Upper lobe of left lung (tissue), 6 donors: Measurements from ENCODE around the gene CAMKK2. TPM values are rescaled to one million over a fixed set of nuclear protein-coding genes. Genes with fewer than 3 reads are reported as not detected.

Experiments used
- ATAC-seq, 2 donors: fragments of 200-7000 bp; cut with Tn5 transposase; one replicate each; pipeline ENCODE4 v1.9.1; 2022; ENCODE audit warnings: mild to moderate bottlenecking in 2 of 2, moderate library complexity in 2 of 2; ENCODE audit not compliant: low FRiP score in 2 of 2
- DNase-seq, 2 donors: peaks; one replicate each; pipeline ENCODE4 v3.0.0-alpha.2; 2019 to 2020
- H3K27ac ChIP-seq, 4 donors: fragments of 200-600 bp; sonication (generic); one replicate each; pipeline ENCODE4 v1.5.1; 2016 to 2019
- H3K27me3 ChIP-seq, 4 donors: fragments of 200-600 bp; sonication (generic); one replicate each; pipeline ENCODE4 v1.5.1; 2017 to 2019
- H3K36me3 ChIP-seq, 4 donors: fragments of 200-600 bp; sonication (generic); one replicate each; pipeline ENCODE4 v1.5.1; 2016 to 2019
- H3K4me1 ChIP-seq, 4 donors: fragments of 200-600 bp; sonication (generic); one replicate each; pipeline ENCODE4 v1.5.1; 2018 to 2019
- H3K4me3 ChIP-seq, 4 donors: fragments of 200-600 bp; sonication (generic); one replicate each; pipeline ENCODE4 v1.5.1; 2017 to 2019; ENCODE audit warnings: mild to moderate bottlenecking in 2 of 4, moderate library complexity in 1 of 4
- H3K9me3 ChIP-seq, 4 donors: fragments of 200-600 bp; sonication (generic); one replicate each; pipeline ENCODE4 v1.5.1; 2018 to 2019
- CTCF ChIP-seq, 6 experiments: fragments of 450-650 bp in 4 of 6; fragments of 200-600 bp in 2 of 6; sonication (generic) in 2 of 6; IDR thresholded peaks; one replicate each; pipeline ENCODE4 v1.5.1; 2016 to 2019; ENCODE audit warnings: antibody characterized with exemption in 6 of 6
- EP300 ChIP-seq, 4 donors: sonication (generic); formaldehyde crosslinking; IDR thresholded peaks; one replicate each; pipeline ENCODE4 v1.5.1; 2017; ENCODE audit warnings: antibody characterized with exemption in 4 of 4, control low read depth in 2 of 4
- POLR2A ChIP-seq, 4 donors: fragments of 450-650 bp; IDR thresholded peaks; one replicate each; pipeline ENCODE4 v1.5.1; 2016 to 2017; ENCODE audit warnings: antibody characterized with exemption in 4 of 4, mild to moderate bottlenecking in 2 of 4
- POLR2AphosphoS5 ChIP-seq, 2 donors: sonication (generic); formaldehyde crosslinking; IDR thresholded peaks; one replicate each; pipeline ENCODE4 v1.5.1; 2017; ENCODE audit warnings: antibody characterized with exemption in 2 of 2
- WGBS, 2 donors: methylation state at CpG; one replicate each; pipeline ENCODE4 v1.1.5; 2017 to 2018; 5-methylcytosine and 5-hydroxymethylcytosine counted together
- total RNA-seq, 6 donors: library from RNA; depleted of rRNA in 4 of 6; stranded (reverse); fragments of >200 nt in 4 of 6; gene quantifications; one replicate each; pipeline versions ENCODE4 v1.1.0 to v1.2.1, GENCODE V29; 2016 to 2021
- donor health status: DM: no; HTN: no; CAD: no; lungs with moderate emphysema.
- donor health status: DM: no; HTN: yes; CAD: no; lungs with severe emphysema.

The CAMKK2 gene
- total RNA-seq, 6 donors from 2014 or later = 27.7 to 63.9 (median 41.7) TPM

GRCh38 chr12:121246893-121247557 is 49.5 kb downstream of the CAMKK2 start:
- TF ChIP-seq EP300 (IDR thresholded peaks at IDR 0.05) = no peak
- no peak for TF ChIP-seq CTCF (IDR thresholded peaks at IDR 0.05)
- TF ChIP-seq POLR2AphosphoS5 (IDR thresholded peaks at IDR 0.05) = no peak
- no peak for TF ChIP-seq POLR2A (IDR thresholded peaks at IDR 0.05)
- Histone ChIP-seq H3K4me1 (no peaks in the 10 kb centered on the region), H3K27ac (no peak overlapping the region), H3K4me3 (no peak overlapping the region), H3K27me3 (no peaks in the 10 kb centered on the region), H3K36me3 (peaks cover 10 to 90% (median 71%) of the 10 kb centered on the region in 4 donors), H3K9me3 (no peaks in the 10 kb centered on the region)
- ATAC-seq = no peak
- WGBS, 2 donors = 92 to 95% methylated on average over 16 of the region's 16 CpGs
- no peak for DNase-seq

- TF ChIP-seq POLR2A (IDR thresholded peaks at IDR 0.05) (no peak), EP300 (IDR thresholded peaks at IDR 0.05) (no peak), POLR2AphosphoS5 (IDR thresholded peaks at IDR 0.05) (no peak), CTCF (IDR thresholded peaks at IDR 0.05) (no peak)
- H3K4me1 ChIP-seq = peaks cover 0 to 5% (median 1%) of the 10 kb centered on the region in 4 donors
- peaks cover 10 to 88% (median 63%) of the 10 kb centered on the region in 4 donors for H3K36me3 ChIP-seq
- H3K27ac ChIP-seq = no peak overlapping the region
- H3K4me3 ChIP-seq = no peak overlapping the region
- 97 to 98% methylated on average over 7 of the region's 7 CpGs for WGBS, 2 donors
- H3K9me3 ChIP-seq = no peaks in the 10 kb centered on the region
- no peak for DNase-seq
- no peak for ATAC-seq
- no peaks in the 10 kb centered on the region for H3K27me3 ChIP-seq
Measured at GRCh38 chr12:121245951-121246350, 50.6 kb downstream of the CAMKK2 start.

- no peaks in the 10 kb centered on the region for H3K9me3 ChIP-seq
- H3K27ac ChIP-seq = no peak overlapping the region
- ATAC-seq = no peak
- H3K4me1 ChIP-seq = peaks cover 2 to 11% (median 8%) of the 10 kb centered on the region in 4 donors
- H3K27me3 ChIP-seq = no peaks in the 10 kb centered on the region
- TF ChIP-seq EP300 (IDR thresholded peaks at IDR 0.05) = no peak
- no peak for TF ChIP-seq POLR2AphosphoS5 (IDR thresholded peaks at IDR 0.05)
- TF ChIP-seq CTCF (IDR thresholded peaks at IDR 0.05) = no peak
- TF ChIP-seq POLR2A (IDR thresholded peaks at IDR 0.05) = no peak
- 94 to 96% methylated on average over 8 to 14 of the region's 14 CpGs for WGBS, 2 donors
- no peak for DNase-seq
- no peak overlapping the region for H3K4me3 ChIP-seq
- H3K36me3 ChIP-seq = peaks cover 4 to 80% (median 54%) of the 10 kb centered on the region in 4 donors
Measured at GRCh38 chr12:121245031-121245430, 51.5 kb downstream of the CAMKK2 start.

GRCh38 chr12:121241156-121241970 is 55.1 kb downstream of the CAMKK2 start:
- Histone ChIP-seq H3K4me3 (peak overlapping the region in 3 of 4 donors; percentile 4 to 30 (median 29)), H3K4me1 (peaks cover 12 to 26% (median 21%) of the 10 kb centered on the region in 4 donors), H3K27me3 (no peaks in the 10 kb centered on the region), H3K9me3 (no peaks in the 10 kb centered on the region), H3K27ac (peak overlapping the region in 3 of 4 donors; percentile 11 to 69 (median 42)), H3K36me3 (peaks cover 0 to 66% (median 32%) of the 10 kb centered on the region in 4 donors)
- DNase-seq = no peak
- 86 to 88% methylated on average over 15 of the region's 17 CpGs for WGBS, 2 donors
- ATAC-seq = no peak
- TF ChIP-seq EP300 (IDR thresholded peaks at IDR 0.05) = no peak
- no peak for TF ChIP-seq POLR2AphosphoS5 (IDR thresholded peaks at IDR 0.05)

GRCh38 chr12:121240484-121241101 is 55.9 kb downstream of the CAMKK2 start:
- H3K9me3 ChIP-seq = no peaks in the 10 kb centered on the region
- H3K4me1 ChIP-seq = peaks cover 12 to 26% (median 21%) of the 10 kb centered on the region in 4 donors
- H3K27me3 ChIP-seq = no peaks in the 10 kb centered on the region
- peaks cover 0 to 66% (median 33%) of the 10 kb centered on the region in 4 donors for H3K36me3 ChIP-seq
- 53 to 57% methylated on average over 32 to 35 of the region's 38 CpGs for WGBS, 2 donors
- H3K4me3 ChIP-seq = peak overlapping the region in 3 of 4 donors; percentile 4 to 30 (median 29)
- ATAC-seq = peak; percentile 48 to 81
- DNase-seq = peak; percentile 67 to 93
- TF ChIP-seq EP300 (IDR thresholded peaks at IDR 0.05) = no peak
- peak in 1 of 6 experiments; percentile 7 for TF ChIP-seq CTCF (IDR thresholded peaks at IDR 0.05)
- TF ChIP-seq POLR2AphosphoS5 (IDR thresholded peaks at IDR 0.05) = no peak
- TF ChIP-seq POLR2A (IDR thresholded peaks at IDR 0.05) = peak in 3 of 4 donors; percentile 19 to 32 (median 27)
- H3K27ac ChIP-seq = peak overlapping the region in 3 of 4 donors; percentile 11 to 69 (median 42)
